Neural progenitor cell (in vitro differentiated cells): ENCODE results near the gene PKNOX1.

Source experiments
- CTCF ChIP-seq: fragments of 200-600 bp; sonication (generic); IDR thresholded peaks from 2 replicates; pipeline ENCODE4 v1.5.1; 2017; ENCODE audit warnings: antibody characterized with exemption, mild to moderate bottlenecking
- EZH2phosphoT487 ChIP-seq: fragments of 200-600 bp; sonication (generic); IDR thresholded peaks from 2 replicates; pipeline ENCODE4 v1.6.1; 2017; ENCODE audit warnings: antibody characterized with exemption

GRCh38 chr21:42941696-42942085 lies 32.7 kb upstream of the PKNOX1 start:
- TF ChIP-seq CTCF (no peak), EZH2phosphoT487 (no peak)
